ENCODE results near the gene CKM.

GRCh38 chr19:45336696-45337251, 14.1 kb upstream of the CKM start:
- TF ChIP-seq, protein P1, sequence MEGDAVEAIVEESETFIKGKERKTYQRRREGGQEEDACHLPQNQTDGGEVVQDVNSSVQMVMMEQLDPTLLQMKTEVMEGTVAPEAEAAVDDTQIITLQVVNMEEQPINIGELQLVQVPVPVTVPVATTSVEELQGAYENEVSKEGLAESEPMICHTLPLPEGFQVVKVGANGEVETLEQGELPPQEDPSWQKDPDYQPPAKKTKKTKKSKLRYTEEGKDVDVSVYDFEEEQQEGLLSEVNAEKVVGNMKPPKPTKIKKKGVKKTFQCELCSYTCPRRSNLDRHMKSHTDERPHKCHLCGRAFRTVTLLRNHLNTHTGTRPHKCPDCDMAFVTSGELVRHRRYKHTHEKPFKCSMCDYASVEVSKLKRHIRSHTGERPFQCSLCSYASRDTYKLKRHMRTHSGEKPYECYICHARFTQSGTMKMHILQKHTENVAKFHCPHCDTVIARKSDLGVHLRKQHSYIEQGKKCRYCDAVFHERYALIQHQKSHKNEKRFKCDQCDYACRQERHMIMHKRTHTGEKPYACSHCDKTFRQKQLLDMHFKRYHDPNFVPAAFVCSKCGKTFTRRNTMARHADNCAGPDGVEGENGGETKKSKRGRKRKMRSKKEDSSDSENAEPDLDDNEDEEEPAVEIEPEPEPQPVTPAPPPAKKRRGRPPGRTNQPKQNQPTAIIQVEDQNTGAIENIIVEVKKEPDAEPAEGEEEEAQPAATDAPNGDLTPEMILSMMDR (IDR thresholded peaks at IDR 0.05) = no peak
- no peak for TF ChIP-seq POLR2A (IDR thresholded peaks at IDR 0.05; ENCODE audit: low read depth)
